BE2C (cell line): ENCODE results near the gene SEPTIN10.

Experiments
- DNase-seq: peaks from one replicate; pipeline ENCODE4 v3.0.0-alpha.2; 2020
- H3K27me3 ChIP-seq: fragments of 250-450 bp; sonication (Bioruptor Pico); 2 replicates; pipeline ENCODE4 v1.5.1; 2020; ENCODE audit warnings: mild to moderate bottlenecking
- H3K36me3 ChIP-seq: fragments of 250-450 bp; sonication (Bioruptor Pico); 2 replicates; pipeline ENCODE4 v1.5.1; 2020; ENCODE audit warnings: mild to moderate bottlenecking
- H3K4me1 ChIP-seq: fragments of 250-450 bp; sonication (Bioruptor Pico); 2 replicates; pipeline ENCODE4 v1.5.1; 2020
- H3K4me3 ChIP-seq: 2 replicates; pipeline ENCODE4 v1.5.1; 2011; ENCODE audit warnings: low read depth, low read length
- H3K9me3 ChIP-seq: fragments of 250-450 bp; sonication (Bioruptor Pico); 2 replicates; pipeline ENCODE4 v1.5.1; 2020
- TF ChIP-seq, protein P1 (sequence below): IDR thresholded peaks from 2 replicates; pipeline ENCODE4 v1.5.1; 2012; ENCODE audit warnings: mild to moderate bottlenecking, low read depth, low read length

The SEPTIN10 gene

GRCh38 chr2:109575373-109575772 lies 38.4 kb downstream of the SEPTIN10 start:
- Histone ChIP-seq H3K36me3 (no peaks in the 10 kb centered on the region), H3K4me1 (no peaks in the 10 kb centered on the region), H3K4me3 (no peak overlapping the region), H3K9me3 (no peaks in the 10 kb centered on the region), H3K27me3 (no peaks in the 10 kb centered on the region)
- TF ChIP-seq, protein P1, sequence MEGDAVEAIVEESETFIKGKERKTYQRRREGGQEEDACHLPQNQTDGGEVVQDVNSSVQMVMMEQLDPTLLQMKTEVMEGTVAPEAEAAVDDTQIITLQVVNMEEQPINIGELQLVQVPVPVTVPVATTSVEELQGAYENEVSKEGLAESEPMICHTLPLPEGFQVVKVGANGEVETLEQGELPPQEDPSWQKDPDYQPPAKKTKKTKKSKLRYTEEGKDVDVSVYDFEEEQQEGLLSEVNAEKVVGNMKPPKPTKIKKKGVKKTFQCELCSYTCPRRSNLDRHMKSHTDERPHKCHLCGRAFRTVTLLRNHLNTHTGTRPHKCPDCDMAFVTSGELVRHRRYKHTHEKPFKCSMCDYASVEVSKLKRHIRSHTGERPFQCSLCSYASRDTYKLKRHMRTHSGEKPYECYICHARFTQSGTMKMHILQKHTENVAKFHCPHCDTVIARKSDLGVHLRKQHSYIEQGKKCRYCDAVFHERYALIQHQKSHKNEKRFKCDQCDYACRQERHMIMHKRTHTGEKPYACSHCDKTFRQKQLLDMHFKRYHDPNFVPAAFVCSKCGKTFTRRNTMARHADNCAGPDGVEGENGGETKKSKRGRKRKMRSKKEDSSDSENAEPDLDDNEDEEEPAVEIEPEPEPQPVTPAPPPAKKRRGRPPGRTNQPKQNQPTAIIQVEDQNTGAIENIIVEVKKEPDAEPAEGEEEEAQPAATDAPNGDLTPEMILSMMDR = no peak
- DNase-seq = no peak

DNA sequence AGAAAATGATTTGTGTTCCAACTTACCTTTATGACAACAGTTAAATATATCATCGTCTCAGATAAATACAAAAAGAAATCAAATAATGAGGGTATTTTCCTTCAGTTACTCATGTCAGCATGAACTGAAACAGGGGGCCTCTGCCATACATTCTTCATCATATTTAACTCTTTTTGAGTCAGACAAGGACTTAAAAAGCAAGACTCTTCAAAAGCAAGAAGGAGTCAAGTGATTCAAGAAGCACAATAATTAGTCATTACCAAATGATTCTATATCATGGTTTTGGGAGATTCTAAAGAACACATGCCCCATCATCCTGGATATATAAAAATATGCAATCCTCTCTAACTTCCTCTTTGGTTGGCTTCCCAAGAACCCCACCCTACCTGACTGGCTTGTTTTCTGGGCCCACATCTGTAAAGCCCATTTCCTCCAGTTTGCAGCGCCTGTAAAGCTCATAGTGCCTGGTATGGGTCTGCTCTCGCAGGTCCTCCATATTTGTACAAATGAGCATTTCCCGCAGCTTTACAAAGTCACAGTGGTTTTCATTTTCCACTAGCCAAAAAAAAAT lies 49.7 kb downstream of the SEPTIN10 start:
- H3K36me3 ChIP-seq = no peaks in the 10 kb centered on the region

GRCh38 chr2:109563288-109563687 lies 50.5 kb downstream of the SEPTIN10 start:
- no peak for DNase-seq
- Histone ChIP-seq H3K9me3 (no peaks in the 10 kb centered on the region), H3K4me1 (no peaks in the 10 kb centered on the region), H3K4me3 (no peak overlapping the region), H3K27me3 (no peaks in the 10 kb centered on the region), H3K36me3 (no peaks in the 10 kb centered on the region)
- TF ChIP-seq, protein P1 = no peak

More for the DNA sequence above, 49.7 kb downstream of the SEPTIN10 start:
- DNase-seq = no peak
- Histone ChIP-seq H3K27me3 (no peaks in the 10 kb centered on the region), H3K4me1 (no peaks in the 10 kb centered on the region), H3K9me3 (no peaks in the 10 kb centered on the region), H3K4me3 (no peak overlapping the region)
- TF ChIP-seq, protein P1 = no peak

- TF ChIP-seq, protein P1 = no peak
- no peaks in the 10 kb centered on the region for H3K27me3 ChIP-seq
- no peaks in the 10 kb centered on the region for H3K36me3 ChIP-seq
- DNase-seq = no peak
- H3K4me1 ChIP-seq = no peaks in the 10 kb centered on the region
- no peaks in the 10 kb centered on the region for H3K9me3 ChIP-seq
- no peak overlapping the region for H3K4me3 ChIP-seq
Observed at GRCh38 chr2:109562421-109562820, 51.3 kb downstream of the SEPTIN10 start.

GRCh38 chr2:109560265-109560664 lies 53.5 kb downstream of the SEPTIN10 start:
- no peak for DNase-seq
- Histone ChIP-seq H3K9me3 (no peaks in the 10 kb centered on the region), H3K36me3 (no peaks in the 10 kb centered on the region), H3K27me3 (no peaks in the 10 kb centered on the region), H3K4me3 (no peak overlapping the region), H3K4me1 (no peaks in the 10 kb centered on the region)
- TF ChIP-seq, protein P1 = no peak

GRCh38 chr2:109558076-109558882 lies 55.5 kb downstream of the SEPTIN10 start:
- Histone ChIP-seq H3K9me3 (no peaks in the 10 kb centered on the region), H3K4me3 (no peak overlapping the region), H3K27me3 (no peaks in the 10 kb centered on the region), H3K36me3 (no peaks in the 10 kb centered on the region), H3K4me1 (no peaks in the 10 kb centered on the region)
- TF ChIP-seq, protein P1 = no peak
- no peak for DNase-seq
